Stimulated activated effector memory CD8-positive, alpha-beta T cell treated with anti-CD3 and anti-CD28 coated beads, Interleukin-12 subunit alpha, Interleukin-12 subunit beta, amount 100 ng/mL, for 72 hours (primary cell): ENCODE data around the gene HLA-F.

ENCODE experiments used
- ATAC-seq: fragments of 150-1000 bp; cut with Tn5 transposase; 2 replicates; pipeline ENCODE4 v1.10.0; 2021
- DNase-seq, 2 donors: peaks; one replicate each; pipeline ENCODE4 v3.0.0; 2021 to 2022; ENCODE audit warnings: low spot score in 2 of 2
- H3K27ac Mint-ChIP-seq: one replicate; pipeline ENCODE4 v1.8.0; 2022; ENCODE audit warnings: mild to moderate bottlenecking, mixed read lengths
- H3K36me3 Mint-ChIP-seq: one replicate; pipeline ENCODE4 v1.8.0; 2022; ENCODE audit warnings: mild to moderate bottlenecking, mixed read lengths
- H3K4me1 Mint-ChIP-seq: one replicate; pipeline ENCODE4 v1.8.0; 2022; ENCODE audit warnings: mixed read lengths
- H3K4me3 Mint-ChIP-seq: one replicate; pipeline ENCODE4 v1.8.0; 2022; ENCODE audit warnings: mild to moderate bottlenecking, mixed read lengths
- H3K9me3 Mint-ChIP-seq: one replicate; pipeline ENCODE4 v1.8.0; 2022; ENCODE audit warnings: mixed read lengths

The HLA-F gene

GRCh38 chr6:29746846-29747687 is 23.8 kb downstream of the HLA-F start:
- Mint-ChIP-seq H3K36me3 (peaks cover 14% of the 10 kb centered on the region), H3K9me3 (no peaks in the 10 kb centered on the region), H3K4me1 (peaks cover 53% of the 10 kb centered on the region), H3K4me3 (peak overlapping the region; percentile 100), H3K27ac (peak overlapping the region; percentile 95)
- DNase-seq (no peak), ATAC-seq (no peak)

GRCh38 chr6:29747688-29748250 is 24.5 kb downstream of the HLA-F start:
- DNase-seq, result no peak
- ATAC-seq, result no peak
- Mint-ChIP-seq H3K27ac (peak overlapping the region; percentile 95), H3K4me1 (peaks cover 59% of the 10 kb centered on the region), H3K36me3 (peaks cover 14% of the 10 kb centered on the region), H3K9me3 (no peaks in the 10 kb centered on the region), H3K4me3 (peak overlapping the region; percentile 100)

GRCh38 chr6:29748391-29749307 is 25.4 kb downstream of the HLA-F start:
- H3K27ac Mint-ChIP-seq, result peak overlapping the region; percentile 95
- DNase-seq, result peak; percentile 69 to 92
- no peaks in the 10 kb centered on the region for H3K9me3 Mint-ChIP-seq
- H3K36me3 Mint-ChIP-seq, result peaks cover 14% of the 10 kb centered on the region
- peak; percentile 87 for ATAC-seq
- peak overlapping the region; percentile 100 for H3K4me3 Mint-ChIP-seq
- H3K4me1 Mint-ChIP-seq, result peaks cover 65% of the 10 kb centered on the region

GRCh38 chr6:29749308-29749662 is 26.1 kb downstream of the HLA-F start:
- peaks cover 63% of the 10 kb centered on the region for H3K4me1 Mint-ChIP-seq
- peak overlapping the region; percentile 95 for H3K27ac Mint-ChIP-seq
- no peaks in the 10 kb centered on the region for H3K9me3 Mint-ChIP-seq
- peaks cover 14% of the 10 kb centered on the region for H3K36me3 Mint-ChIP-seq
- ATAC-seq (peak; percentile 4), DNase-seq (no peak)
- H3K4me3 Mint-ChIP-seq, result peak overlapping the region; percentile 100

- ATAC-seq (no peak), DNase-seq (no peak)
- H3K36me3 Mint-ChIP-seq, result peaks cover 14% of the 10 kb centered on the region
- peak overlapping the region; percentile 100 for H3K4me3 Mint-ChIP-seq
- H3K4me1 Mint-ChIP-seq, result peaks cover 63% of the 10 kb centered on the region
- no peaks in the 10 kb centered on the region for H3K9me3 Mint-ChIP-seq
- H3K27ac Mint-ChIP-seq, result peak overlapping the region; percentile 95
Observed at GRCh38 chr6:29749668-29750067, 26.4 kb downstream of the HLA-F start.

GRCh38 chr6:29750709-29751108 is 27.5 kb downstream of the HLA-F start:
- no peak for ATAC-seq
- peaks cover 14% of the 10 kb centered on the region for H3K36me3 Mint-ChIP-seq
- no peak overlapping the region for H3K27ac Mint-ChIP-seq
- H3K9me3 Mint-ChIP-seq, result no peaks in the 10 kb centered on the region
- no peak for DNase-seq
- peaks cover 61% of the 10 kb centered on the region for H3K4me1 Mint-ChIP-seq
- peak overlapping the region; percentile 100 for H3K4me3 Mint-ChIP-seq

- H3K36me3 Mint-ChIP-seq, result peaks cover 14% of the 10 kb centered on the region
- DNase-seq (no peak), ATAC-seq (no peak)
- H3K4me3 Mint-ChIP-seq, result peak overlapping the region; percentile 91
- no peaks in the 10 kb centered on the region for H3K9me3 Mint-ChIP-seq
- H3K4me1 Mint-ChIP-seq, result peaks cover 59% of the 10 kb centered on the region
- peak overlapping the region; percentile 88 for H3K27ac Mint-ChIP-seq
Observed at GRCh38 chr6:29751480-29751879, 28.2 kb downstream of the HLA-F start.

GRCh38 chr6:29752451-29753308 is 29.4 kb downstream of the HLA-F start:
- ATAC-seq, result peak; percentile 85
- Mint-ChIP-seq H3K27ac (peak overlapping the region; percentile 88), H3K36me3 (peaks cover 14% of the 10 kb centered on the region), H3K9me3 (no peaks in the 10 kb centered on the region), H3K4me1 (peaks cover 54% of the 10 kb centered on the region), H3K4me3 (peak overlapping the region; percentile 91)
- DNase-seq, result peak; percentile 76 to 90

GRCh38 chr6:29753309-29753644 is 30.0 kb downstream of the HLA-F start:
- H3K4me1 Mint-ChIP-seq, result peaks cover 48% of the 10 kb centered on the region
- peak overlapping the region; percentile 88 for H3K27ac Mint-ChIP-seq
- no peaks in the 10 kb centered on the region for H3K9me3 Mint-ChIP-seq
- H3K4me3 Mint-ChIP-seq, result peak overlapping the region; percentile 91
- no peak for ATAC-seq
- H3K36me3 Mint-ChIP-seq, result peaks cover 12% of the 10 kb centered on the region
- DNase-seq, result no peak

- Mint-ChIP-seq H3K36me3 (no peaks in the 10 kb centered on the region), H3K4me3 (no peak overlapping the region), H3K4me1 (peaks cover 28% of the 10 kb centered on the region), H3K27ac (no peak overlapping the region), H3K9me3 (no peaks in the 10 kb centered on the region)
- no peak for ATAC-seq
- DNase-seq, result no peak
Observed at GRCh38 chr6:29755295-29755871, 32.1 kb downstream of the HLA-F start.

GRCh38 chr6:29757282-29757681 is 34.0 kb downstream of the HLA-F start:
- H3K9me3 Mint-ChIP-seq, result no peaks in the 10 kb centered on the region
- H3K4me1 Mint-ChIP-seq, result peaks cover 19% of the 10 kb centered on the region
- no peak for ATAC-seq
- H3K4me3 Mint-ChIP-seq, result no peak overlapping the region
- H3K27ac Mint-ChIP-seq, result no peak overlapping the region
- H3K36me3 Mint-ChIP-seq, result no peaks in the 10 kb centered on the region
- no peak for DNase-seq

- Mint-ChIP-seq H3K36me3 (no peaks in the 10 kb centered on the region), H3K4me1 (peaks cover 17% of the 10 kb centered on the region), H3K9me3 (no peaks in the 10 kb centered on the region), H3K27ac (no peak overlapping the region), H3K4me3 (no peak overlapping the region)
- DNase-seq (no peak), ATAC-seq (no peak)
Observed at GRCh38 chr6:29757701-29758293, 34.6 kb downstream of the HLA-F start.

- H3K36me3 Mint-ChIP-seq, result no peaks in the 10 kb centered on the region
- H3K4me1 Mint-ChIP-seq, result peaks cover 18% of the 10 kb centered on the region
- no peak for DNase-seq
- no peak for ATAC-seq
- no peak overlapping the region for H3K4me3 Mint-ChIP-seq
- H3K27ac Mint-ChIP-seq, result no peak overlapping the region
- no peaks in the 10 kb centered on the region for H3K9me3 Mint-ChIP-seq
Observed at GRCh38 chr6:29758761-29759160, 35.5 kb downstream of the HLA-F start.

GRCh38 chr6:29759457-29759856 is 36.2 kb downstream of the HLA-F start:
- DNase-seq, result no peak
- H3K9me3 Mint-ChIP-seq, result no peaks in the 10 kb centered on the region
- ATAC-seq, result no peak
- H3K4me3 Mint-ChIP-seq, result no peak overlapping the region
- H3K27ac Mint-ChIP-seq, result peak overlapping the region; percentile 35
- no peaks in the 10 kb centered on the region for H3K36me3 Mint-ChIP-seq
- peaks cover 25% of the 10 kb centered on the region for H3K4me1 Mint-ChIP-seq
